GM12878 (cell line): ENCODE measurements around the gene MICALL2. TPM values are rescaled to one million over a fixed set of nuclear protein-coding genes. Genes with fewer than 3 reads are reported as not detected.

Source experiments
- ATAC-seq: fragments of 200-7000 bp; cut with Tn5 transposase; 3 replicates; pipeline ENCODE4 v1.9.1; 2020; ENCODE audit warnings: mild to moderate bottlenecking, moderate library complexity
- BruUV-seq: library from RNA; stranded (reverse); fragments of 400-500 nt; replicated peaks from 2 replicates; lab custom pipeline; 2021; lab: Mats Ljungman, UMichigan
- CTCF ChIA-PET: fragments of 300-600 bp; sonication (Branson Sonifier 250); formaldehyde crosslinking; extraction: SDS; loops from one replicate; lab custom pipeline; 2021; ENCODE audit warnings: inconsistent platforms; lab: Yijun Ruan, JAX
- POLR2A ChIA-PET: fragments of 350-600 bp; formaldehyde crosslinking; extraction: SDS; loops from one replicate; lab custom pipeline; 2021; ENCODE audit warnings: inconsistent platforms; lab: Charles Lee
- RAD21 ChIA-PET: fragments of 300-600 bp; sonication (Branson Sonifier 250); formaldehyde crosslinking; loops from one replicate; lab custom pipeline; 2023; ENCODE audit warnings: antibody characterized with exemption; ENCODE audit not compliant: unreplicated experiment; lab: Charles Lee
- SMC1A ChIA-PET: fragments of 300-600 bp; sonication (Branson Sonifier 250); formaldehyde crosslinking; loops from one replicate; lab custom pipeline; 2023; ENCODE audit not compliant: unreplicated experiment, uncharacterized antibody; lab: Charles Lee
- DNase-seq: peaks from one replicate; pipeline ENCODE4 v3.0.0-alpha.2; 2011; ENCODE audit warnings: low read depth, low spot score
- FAIRE-seq: peaks from 3 replicates; lab custom pipeline; 2011; peaks lifted over from hg19 to GRCh38; lab: Jason Lieb, UNC
- H2AFZ ChIP-seq: 2 replicates; pipeline ENCODE4 v1.6.0; 2011; ENCODE audit warnings: low read depth, low read length, control low read depth; ENCODE audit not compliant: control insufficient read depth
- H3K27ac ChIP-seq: 2 replicates; pipeline ENCODE4 v1.5.1; 2011; ENCODE audit warnings: control low read depth; ENCODE audit not compliant: control insufficient read depth, insufficient read depth
- H3K27me3 ChIP-seq, 2 experiments: replicated peaks in 1 of 2; 2 replicates each; pipeline versions ENCODE4 v1.6.0 to v1.6.1; 2011; ENCODE audit warnings: low read length in 1 of 2; ENCODE audit not compliant: control insufficient read depth in 2 of 2, insufficient read depth in 2 of 2
- H3K36me3 ChIP-seq, 2 experiments: 2 replicates each; pipeline ENCODE4 v1.5.1; 2011; ENCODE audit warnings: low read length in 1 of 2; ENCODE audit not compliant: control insufficient read depth in 2 of 2, insufficient read depth in 2 of 2
- H3K4me1 ChIP-seq: 2 replicates; pipeline ENCODE4 v1.6.1; 2011; ENCODE audit warnings: mild to moderate bottlenecking, low read length, moderate library complexity, mixed read lengths; ENCODE audit not compliant: control insufficient read depth, insufficient read depth
- H3K4me2 ChIP-seq: 2 replicates; pipeline ENCODE4 v1.6.0; 2011; ENCODE audit warnings: control low read depth; ENCODE audit not compliant: control insufficient read depth, insufficient read depth
- H3K4me3 ChIP-seq: fragments of 200-600 bp; sonication (generic); 2 replicates; pipeline ENCODE4 v1.5.1; 2016
- H3K79me2 ChIP-seq: 2 replicates; pipeline ENCODE4 v1.6.0; 2011; ENCODE audit warnings: low read length; ENCODE audit not compliant: control insufficient read depth, insufficient read depth
- H3K9ac ChIP-seq: 2 replicates; pipeline ENCODE4 v1.8.0; 2011; ENCODE audit warnings: low read length, control low read depth, mixed read lengths; ENCODE audit not compliant: control insufficient read depth, insufficient read depth
- H3K9me3 ChIP-seq: replicated peaks from 3 replicates; pipeline ENCODE4 v1.5.1; 2011; ENCODE audit warnings: mild to moderate bottlenecking, low read length; ENCODE audit not compliant: control insufficient read depth, insufficient read depth
- H4K20me1 ChIP-seq: 2 replicates; pipeline ENCODE4 v1.6.0; 2011; ENCODE audit not compliant: control insufficient read depth, insufficient read depth
- EGR1 ChIP-seq, 2 experiments: IDR thresholded peaks; 1 replicate in 1 of 2; 2 replicates in 1 of 2; pipeline ENCODE4 v1.6.1; 2011 to 2012; ENCODE audit warnings: low read depth in 2 of 2, low read length in 2 of 2, borderline replicate concordance in 1 of 2, mild to moderate bottlenecking in 1 of 2, moderate library complexity in 1 of 2
- HCFC1 ChIP-seq: fragments of 150-350 bp; IDR thresholded peaks from 2 replicates; pipeline ENCODE4 v1.6.1; 2014; ENCODE audit warnings: low read length
- HDGF ChIP-seq: fragments of 450-650 bp; IDR thresholded peaks from 2 replicates; pipeline ENCODE4 v1.6.1; 2016; ENCODE audit warnings: antibody characterized with exemption
- KAT2A ChIP-seq: conservative IDR thresholded peaks from 2 replicates; pipeline ENCODE4 v1.6.1; 2011; ENCODE audit warnings: low read depth, low read length; ENCODE audit not compliant: control insufficient read depth
- KDM1A ChIP-seq: fragments of 200-600 bp; sonication (generic); IDR thresholded peaks from 2 replicates; pipeline ENCODE4 v1.6.1; 2016; ENCODE audit warnings: borderline replicate concordance
- MEF2B ChIP-seq: fragments of 450-650 bp; IDR thresholded peaks from 2 replicates; pipeline ENCODE4 v1.6.1; 2018; ENCODE audit warnings: mild to moderate bottlenecking, moderate library complexity; ENCODE audit not compliant: partially characterized antibody, poor library complexity, severe bottlenecking
- MTA2 ChIP-seq: fragments of 450-650 bp; IDR thresholded peaks from 2 replicates; pipeline ENCODE4 v1.6.1; 2016; ENCODE audit warnings: low read depth, mild to moderate bottlenecking, moderate library complexity
- NBN ChIP-seq: fragments of 450-650 bp; IDR thresholded peaks from 2 replicates; pipeline ENCODE4 v1.6.1; 2016
- NRF1 ChIP-seq: conservative IDR thresholded peaks from 2 replicates; pipeline ENCODE4 v1.6.1; 2011; ENCODE audit warnings: mild to moderate bottlenecking, low read depth, low read length, improper control_type of control experiment
- POLR2AphosphoS2 ChIP-seq: IDR thresholded peaks from 2 replicates; pipeline ENCODE4 v1.6.1; 2011; ENCODE audit warnings: low read depth, mild to moderate bottlenecking, low read length, improper control_type of control experiment, moderate library complexity
- SMC3 ChIP-seq: IDR thresholded peaks from 2 replicates; pipeline ENCODE4 v1.6.1; 2011; ENCODE audit warnings: low read length, improper control_type of control experiment, borderline replicate concordance
- YY1 ChIP-seq: IDR thresholded peaks from 2 replicates; pipeline ENCODE4 v1.6.1; 2011; ENCODE audit warnings: low read depth, mild to moderate bottlenecking, low read length
- ZNF384 ChIP-seq: IDR thresholded peaks from 2 replicates; pipeline ENCODE4 v1.6.1; 2012; ENCODE audit warnings: low read depth, mild to moderate bottlenecking, low read length, improper control_type of control experiment, borderline replicate concordance
- WGBS: methylation state at CpG from one replicate; pipeline ENCODE4 v1.1.6; 2016; ENCODE audit warnings: low lambda C conversion rate; ENCODE audit not compliant: insufficient replicate concordance, insufficient coverage; ENCODE audit errors: missing lambda C conversion rate; 5-methylcytosine and 5-hydroxymethylcytosine counted together
- in situ Hi-C: fragments of 300-500 bp; cut with MboI; formaldehyde crosslinking; loops from 9 replicates; pipeline ENCODE4 v1.14.3; 2018; ENCODE audit warnings: mixed read lengths
- intact Hi-C: fragments of 100-400 bp; cut with micrococcal nuclease; formaldehyde crosslinking; loops from one replicate; pipeline ENCODE4 v1.14.2; 2022; ENCODE audit not compliant: unreplicated experiment
- polyA plus RNA-seq, 11 experiments: library from polyadenylated mRNA; depleted of rRNA in 4 of 11; unstranded in 6 of 11; stranded (reverse) in 5 of 11; fragments of >200 nt; fragmentation: Nextera tagmentation in 4 of 11; fragmentation: Illumina TruSeq in 1 of 11; extraction: Ambion mirVana in 4 of 11; extraction: Trizol in 1 of 11; gene quantifications; 1 replicate in 1 of 11; 2 replicates in 10 of 11; pipeline versions ENCODE4 v1.2.1 to v1.2.3, GENCODE V29; 2011 to 2016; ENCODE audit warnings: inconsistent platforms in 2 of 11, missing spikeins in 2 of 11, low read depth in 1 of 11
- total RNA-seq, 4 experiments: library from RNA; depleted of rRNA in 3 of 4; stranded (reverse); fragments of >200 nt in 3 of 4; fragmentation: Illumina TruSeq in 1 of 4; extraction: Trizol in 1 of 4; gene quantifications; 2 replicates each; pipeline versions ENCODE4 v1.2.1 to v1.2.3, GENCODE V29; 2013 to 2021
- TF ChIP-seq, protein P1 (sequence below): fragments of 450-650 bp; IDR thresholded peaks from 2 replicates; pipeline ENCODE4 v1.6.1; 2017; ENCODE audit warnings: mild to moderate bottlenecking, moderate library complexity
- TF ChIP-seq, protein P2 (sequence below): IDR thresholded peaks from 2 replicates; pipeline ENCODE4 v1.6.1; 2012; ENCODE audit warnings: low read depth, low read length, improper control_type of control experiment

Gene MICALL2
- total and polyA plus RNA-seq, 10 of the 15 experiments (the other 5 are each of a cell fraction or from before 2014, with no cell fraction given) = 0.04 to 1.7 (median 0.83) TPM; not detected in 3

DNA sequence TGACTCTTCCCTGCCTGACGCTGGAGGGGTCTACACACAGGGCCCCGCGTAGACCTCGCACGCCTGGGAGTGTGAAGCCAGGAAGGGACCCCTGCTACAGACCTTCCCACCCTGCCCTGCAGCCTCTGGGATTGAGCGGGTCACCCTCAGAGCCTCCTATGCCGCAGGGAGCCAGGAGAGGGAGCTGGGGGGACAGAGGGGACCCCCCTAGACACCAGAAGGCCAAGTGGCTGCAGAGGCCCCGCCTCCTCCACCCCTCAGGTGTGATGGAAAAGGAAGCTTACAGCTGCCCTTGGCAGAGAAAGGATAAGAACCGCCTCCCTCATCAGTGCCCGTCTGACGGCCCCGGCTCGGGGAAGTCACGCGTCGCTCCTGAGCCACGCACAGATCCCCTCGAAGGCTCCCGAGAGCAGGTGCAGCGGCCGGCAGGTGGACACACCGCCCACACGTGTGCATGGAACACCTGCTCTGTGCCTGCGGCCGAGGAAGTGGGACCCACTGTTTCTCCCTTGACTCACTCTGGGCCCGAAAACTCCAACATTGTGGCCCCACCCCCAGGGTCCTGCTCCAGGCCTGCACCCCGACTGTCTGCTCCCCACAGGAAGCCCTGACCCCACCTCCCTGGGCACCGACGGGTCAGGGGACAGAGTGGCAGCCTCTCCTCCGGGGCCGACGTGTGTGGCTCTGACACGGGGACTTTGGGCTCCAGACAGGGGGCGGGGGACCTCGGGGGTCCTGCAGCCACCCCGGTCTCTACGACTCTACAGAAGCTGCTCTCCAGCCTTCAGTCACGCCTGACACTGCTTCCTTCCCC lies 73.3 kb downstream of the MICALL2 start:
- H3K9me3 ChIP-seq = no peaks in the 10 kb centered on the region
- no peaks in the 10 kb centered on the region for H3K36me3 ChIP-seq
- ChIA-PET POLR2A (no interaction called here), RAD21 (no interaction called here), CTCF (no interaction called here), SMC1A (no interaction called here)
- H3K4me1 ChIP-seq = no peaks in the 10 kb centered on the region
- 51% methylated on average over 38 of the region's 38 CpGs for WGBS
- no peak overlapping the region for H3K4me2 ChIP-seq
- H2AFZ ChIP-seq = no peak overlapping the region
- FAIRE-seq = no peak
- TF ChIP-seq NBN = no peak
- TF ChIP-seq, protein P1, sequence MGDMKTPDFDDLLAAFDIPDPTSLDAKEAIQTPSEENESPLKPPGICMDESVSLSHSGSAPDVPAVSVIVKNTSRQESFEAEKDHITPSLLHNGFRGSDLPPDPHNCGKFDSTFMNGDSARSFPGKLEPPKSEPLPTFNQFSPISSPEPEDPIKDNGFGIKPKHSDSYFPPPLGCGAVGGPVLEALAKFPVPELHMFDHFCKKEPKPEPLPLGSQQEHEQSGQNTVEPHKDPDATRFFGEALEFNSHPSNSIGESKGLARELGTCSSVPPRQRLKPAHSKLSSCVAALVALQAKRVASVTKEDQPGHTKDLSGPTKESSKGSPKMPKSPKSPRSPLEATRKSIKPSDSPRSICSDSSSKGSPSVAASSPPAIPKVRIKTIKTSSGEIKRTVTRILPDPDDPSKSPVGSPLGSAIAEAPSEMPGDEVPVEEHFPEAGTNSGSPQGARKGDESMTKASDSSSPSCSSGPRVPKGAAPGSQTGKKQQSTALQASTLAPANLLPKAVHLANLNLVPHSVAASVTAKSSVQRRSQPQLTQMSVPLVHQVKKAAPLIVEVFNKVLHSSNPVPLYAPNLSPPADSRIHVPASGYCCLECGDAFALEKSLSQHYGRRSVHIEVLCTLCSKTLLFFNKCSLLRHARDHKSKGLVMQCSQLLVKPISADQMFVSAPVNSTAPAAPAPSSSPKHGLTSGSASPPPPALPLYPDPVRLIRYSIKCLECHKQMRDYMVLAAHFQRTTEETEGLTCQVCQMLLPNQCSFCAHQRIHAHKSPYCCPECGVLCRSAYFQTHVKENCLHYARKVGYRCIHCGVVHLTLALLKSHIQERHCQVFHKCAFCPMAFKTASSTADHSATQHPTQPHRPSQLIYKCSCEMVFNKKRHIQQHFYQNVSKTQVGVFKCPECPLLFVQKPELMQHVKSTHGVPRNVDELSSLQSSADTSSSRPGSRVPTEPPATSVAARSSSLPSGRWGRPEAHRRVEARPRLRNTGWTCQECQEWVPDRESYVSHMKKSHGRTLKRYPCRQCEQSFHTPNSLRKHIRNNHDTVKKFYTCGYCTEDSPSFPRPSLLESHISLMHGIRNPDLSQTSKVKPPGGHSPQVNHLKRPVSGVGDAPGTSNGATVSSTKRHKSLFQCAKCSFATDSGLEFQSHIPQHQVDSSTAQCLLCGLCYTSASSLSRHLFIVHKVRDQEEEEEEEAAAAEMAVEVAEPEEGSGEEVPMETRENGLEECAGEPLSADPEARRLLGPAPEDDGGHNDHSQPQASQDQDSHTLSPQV = no peak
- no peak for TF ChIP-seq YY1
- TF ChIP-seq HDGF = no peak
- TF ChIP-seq KAT2A = no peak
- TF ChIP-seq NRF1 = no peak
- TF ChIP-seq MTA2 = no peak
- TF ChIP-seq MEF2B = no peak
- no peak for TF ChIP-seq EGR1 (IDR thresholded peaks at IDR 0.05; ENCODE audit: borderline replicate concordance in 1 of 2, low read depth in 2 of 2, low read length in 2 of 2)
- TF ChIP-seq, protein P2, sequence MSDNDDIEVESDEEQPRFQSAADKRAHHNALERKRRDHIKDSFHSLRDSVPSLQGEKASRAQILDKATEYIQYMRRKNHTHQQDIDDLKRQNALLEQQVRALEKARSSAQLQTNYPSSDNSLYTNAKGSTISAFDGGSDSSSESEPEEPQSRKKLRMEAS = no peak
- no peak for TF ChIP-seq ZNF384
- TF ChIP-seq HCFC1 = no peak
- TF ChIP-seq KDM1A = no peak
- no peak for TF ChIP-seq SMC3
- no peak for TF ChIP-seq POLR2AphosphoS2
- H3K27ac ChIP-seq = no peak overlapping the region
- no peaks in the 10 kb centered on the region for H3K79me2 ChIP-seq
- no peak for DNase-seq
- no peak overlapping the region for H3K9ac ChIP-seq
- intact Hi-C loops = no loop called here
- in situ Hi-C loops = no loop called here
- no peaks in the 10 kb centered on the region for H4K20me1 ChIP-seq
- no peak for ATAC-seq
- BruUV-seq = no TSS peak
- H3K4me3 ChIP-seq = no peak overlapping the region
- H3K27me3 ChIP-seq = no peaks in the 10 kb centered on the region
